ENCODE results near the gene LRP5.

- TF ChIP-seq CTCF (IDR thresholded peaks at IDR 0.05) (no peak), POLR2A (IDR thresholded peaks at IDR 0.05) (no peak)
Observed at GRCh38 chr11:68266936-68267880, 45.2 kb upstream of the LRP5 start.

All from thyroid gland (tissue), 4 donors.